ENCODE data around the gene BRI3.
A peak's percentile ranks its signal among the peaks of the same experiment; 100 is the strongest.
"Not testable (repeated sequence)": the region's sequence is repeated elsewhere in the genome, so short reads cannot be mapped to it uniquely, and the experiment has no call there.

The BRI3 gene

DNA sequence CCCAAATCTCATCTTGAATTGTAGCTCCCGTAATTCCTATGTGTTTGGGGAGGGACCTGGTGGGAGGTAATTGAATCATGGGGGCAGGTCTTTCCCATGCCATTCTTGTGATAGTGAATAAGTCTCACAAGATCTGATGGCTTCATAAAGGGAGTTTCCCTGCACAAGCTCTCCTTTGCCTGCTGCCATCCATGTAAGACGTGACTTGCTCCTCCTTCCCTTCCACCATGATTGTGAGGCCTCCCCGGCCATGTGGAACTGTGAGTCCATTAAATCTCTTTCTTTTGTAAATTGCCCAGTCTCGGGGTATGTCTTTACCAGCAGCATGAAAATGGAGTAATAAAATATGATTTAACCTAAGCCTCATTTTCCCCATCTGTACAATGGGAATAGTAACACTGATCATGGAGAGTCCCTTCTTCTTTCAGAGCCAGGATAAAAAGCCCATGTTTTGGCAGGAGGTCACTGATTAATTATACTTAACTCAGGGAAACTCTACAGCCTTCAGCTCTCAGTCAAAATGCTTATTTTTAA lies 34.6 kb downstream of the BRI3 start:
- DNase-seq = not testable (repeated sequence)

- no peak for DNase-seq
Observed at GRCh38 chr7:98317366-98318040, 36.0 kb downstream of the BRI3 start.

DNA sequence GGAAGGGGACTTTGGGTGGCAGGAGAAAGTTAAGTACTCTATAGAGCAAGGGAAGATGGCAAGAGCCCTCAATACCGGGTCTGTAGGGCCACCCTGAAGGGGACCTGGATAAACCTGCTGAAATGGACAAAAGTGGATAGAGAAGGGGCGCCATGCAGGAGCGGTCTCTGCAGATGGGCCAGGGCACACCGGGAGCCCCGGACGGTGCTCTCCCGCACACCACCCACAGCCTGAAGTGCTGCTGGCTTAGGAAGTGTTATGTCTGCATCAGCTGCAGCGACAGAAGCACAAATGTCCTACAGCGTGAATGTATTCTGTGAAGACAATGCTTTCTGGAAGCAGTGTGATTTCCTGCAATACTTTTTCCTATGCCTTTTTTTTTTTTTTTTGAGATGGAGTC lies 37.7 kb downstream of the BRI3 start:
- DNase-seq = no peak

DNA sequence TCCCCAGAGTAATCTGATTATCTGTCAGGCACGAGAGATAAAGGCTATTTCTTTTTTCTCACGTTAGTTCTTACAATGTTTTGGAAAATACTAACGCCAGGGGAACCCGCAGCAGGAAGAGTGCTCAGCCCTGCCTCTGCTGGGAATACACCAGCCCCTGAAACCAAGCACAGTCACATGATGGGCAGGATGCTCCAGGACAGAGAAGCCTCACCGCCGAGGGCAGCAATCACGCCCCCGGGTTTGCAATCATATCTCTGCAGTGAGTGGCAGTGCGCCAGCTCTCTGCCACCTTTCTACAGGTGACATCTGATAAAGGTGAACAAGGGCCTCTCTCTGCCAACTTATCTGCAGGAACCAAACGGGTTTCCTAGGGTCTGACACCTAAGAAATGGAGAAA lies 39.8 kb downstream of the BRI3 start:
- DNase-seq = no peak

DNA sequence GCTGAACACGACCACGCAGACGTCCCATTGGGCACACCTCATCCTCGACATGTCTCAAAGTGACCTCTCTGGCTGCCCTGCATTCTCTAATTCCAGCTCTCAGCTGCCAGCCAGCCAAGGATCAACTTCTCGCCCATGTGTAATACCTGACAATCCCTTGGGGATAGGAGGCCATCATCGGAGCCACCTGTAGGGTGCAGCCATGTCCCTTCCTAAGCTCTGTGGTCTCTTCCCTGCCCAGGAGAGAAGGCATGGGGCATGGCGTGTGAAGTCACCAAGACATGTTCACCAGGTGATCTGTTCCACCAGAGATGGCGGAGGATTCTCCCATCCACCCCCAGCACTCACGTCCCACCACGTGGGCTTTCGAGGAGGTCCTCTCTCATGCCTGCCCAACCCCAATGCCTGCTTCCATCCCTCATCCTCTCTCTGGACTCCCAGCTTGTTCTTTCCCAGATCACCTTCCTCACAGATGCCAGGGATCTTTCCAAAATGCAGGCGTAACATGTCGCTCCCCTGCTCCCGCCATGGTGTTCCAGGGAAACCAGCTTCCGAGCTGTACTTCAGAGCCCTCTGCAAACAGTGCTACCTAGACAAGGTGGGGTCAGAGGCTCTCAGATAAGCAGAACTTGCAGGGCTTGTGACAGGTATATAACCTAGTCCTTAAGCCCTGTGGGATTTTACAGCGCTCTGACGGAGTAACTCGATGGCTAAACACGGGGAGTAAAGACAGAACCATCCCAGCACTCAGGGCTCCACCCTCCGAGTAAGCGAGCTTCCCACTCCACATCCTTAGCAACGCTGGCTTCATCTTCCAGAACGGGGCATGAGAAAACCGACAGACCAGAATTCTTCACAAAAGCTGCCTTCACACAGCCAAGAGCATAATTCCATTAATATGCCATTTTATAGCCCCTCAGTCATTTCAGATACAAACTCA lies 41.1 kb downstream of the BRI3 start:
- DNase-seq = no peak

DNA sequence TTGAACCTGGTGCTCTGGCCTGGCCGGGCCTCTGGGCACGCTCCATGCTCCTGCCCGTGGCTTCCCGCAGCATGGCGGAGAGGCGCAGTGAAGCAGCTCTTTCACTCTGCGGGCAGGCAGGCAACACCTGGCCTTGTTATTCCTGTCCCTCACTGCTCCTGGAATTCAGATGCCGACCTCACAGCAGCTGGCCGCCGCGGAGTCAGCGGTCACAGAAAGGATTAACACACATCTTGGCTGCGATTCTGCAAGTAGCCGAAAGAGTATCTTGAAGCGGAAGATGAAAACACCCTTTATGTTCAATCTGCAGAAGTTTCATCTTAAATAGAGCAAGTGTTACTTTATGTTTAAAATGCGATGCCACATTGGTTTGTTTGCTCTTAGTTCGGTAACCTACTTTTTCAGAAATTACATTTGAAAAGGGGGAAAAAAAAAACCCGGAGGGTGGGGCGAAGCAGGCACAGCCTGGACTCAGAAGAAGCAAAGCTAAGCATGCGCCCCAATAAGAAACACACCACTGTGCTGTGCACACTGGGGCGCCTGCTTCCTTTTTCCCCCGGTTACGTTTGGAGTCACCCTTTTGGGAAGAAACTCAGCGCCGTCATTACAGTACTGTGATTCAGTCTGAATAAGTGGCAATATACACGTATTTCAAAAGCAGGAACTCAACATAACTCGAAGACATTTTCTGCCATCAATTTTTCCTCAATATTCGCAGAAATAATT lies 42.3 kb downstream of the BRI3 start:
- peak; percentile 51 to 74 for DNase-seq

GRCh38 chr7:98324782-98325181 lies 43.3 kb downstream of the BRI3 start:
- DNase-seq = no peak

- DNase-seq = no peak
Observed at GRCh38 chr7:98329100-98329790, 47.8 kb downstream of the BRI3 start.

GRCh38 chr7:98329791-98330373 lies 48.4 kb downstream of the BRI3 start:
- no peak for DNase-seq

- no peak for DNase-seq
Observed at GRCh38 chr7:98330926-98331529, 49.5 kb downstream of the BRI3 start.

GRCh38 chr7:98334081-98334480 lies 52.6 kb downstream of the BRI3 start:
- no peak for DNase-seq

GRCh38 chr7:98335411-98335977 lies 54.0 kb downstream of the BRI3 start:
- DNase-seq = no peak

GRCh38 chr7:98338441-98338840 lies 57.0 kb downstream of the BRI3 start:
- no peak for DNase-seq

DNA sequence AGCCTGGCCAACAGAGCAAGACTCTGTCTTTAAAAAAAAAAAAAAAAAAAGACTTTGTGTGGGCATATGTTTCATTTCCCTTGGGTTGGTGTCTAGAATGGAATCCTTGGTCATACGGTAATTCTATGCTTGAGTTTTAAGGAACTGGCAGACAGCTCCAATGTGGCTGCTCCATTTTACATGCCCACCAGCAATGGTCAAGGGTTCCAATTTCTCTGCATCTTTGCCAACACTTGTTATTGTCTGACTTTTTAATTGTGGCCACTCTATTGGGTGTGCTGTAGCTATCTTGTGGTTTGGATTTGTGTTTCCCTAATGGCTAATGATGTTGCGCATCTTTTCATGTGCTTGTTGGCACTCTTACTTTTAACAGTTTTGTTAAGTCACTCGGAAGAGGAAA lies 57.6 kb downstream of the BRI3 start:
- DNase-seq = no peak

- DNase-seq = no peak
Observed at GRCh38 chr7:98341106-98341505, 59.6 kb downstream of the BRI3 start.

All from NCI-H524 (cell line).